HepG2 (cell line): Measurements from ENCODE around the gene SDR42E2. TPM values are rescaled to one million over a fixed set of nuclear protein-coding genes. Genes with fewer than 3 reads are reported as not detected.

Experiments
- ASH2L ChIP-seq: fragments of 300-600, 200-600 bp; sonication (generic); IDR thresholded peaks from 2 replicates; pipeline ENCODE4 v1.7.0; 2017; ENCODE audit warnings: low read depth, mild to moderate bottlenecking, moderate library complexity, mixed read lengths, low read length; ENCODE audit not compliant: insufficient read length
- BORCS8-MEF2B ChIP-seq: sonication (generic); formaldehyde crosslinking; IDR thresholded peaks from 2 replicates; pipeline ENCODE4 v1.8.0; 2022; ENCODE audit warnings: mild to moderate bottlenecking, missing genetic modification reagents
- E2F5 ChIP-seq: sonication (generic); formaldehyde crosslinking; conservative IDR thresholded peaks from 2 replicates; pipeline ENCODE4 v1.4.0; 2020; ENCODE audit warnings: missing genetic modification reagents
- EEA1 ChIP-seq: sonication (generic); formaldehyde crosslinking; IDR thresholded peaks from 2 replicates; pipeline ENCODE4 v1.5.1; 2020; ENCODE audit warnings: mild to moderate bottlenecking, missing genetic modification reagents, borderline replicate concordance
- FOXA3 ChIP-seq: IDR thresholded peaks from 2 replicates; pipeline ENCODE4 v1.6.1; 2016; ENCODE audit warnings: missing genetic modification reagents, missing compliant biosample characterization
- GATAD2A ChIP-seq: IDR thresholded peaks from 2 replicates; pipeline ENCODE4 v1.6.1; 2016
- HMGA1 ChIP-seq: sonication (generic); formaldehyde crosslinking; conservative IDR thresholded peaks from 2 replicates; pipeline ENCODE4 v1.4.0; 2020; ENCODE audit warnings: missing genetic modification reagents
- KAT2B ChIP-seq: fragments of 150-350 bp; IDR thresholded peaks from 2 replicates; pipeline ENCODE4 v1.6.1; 2014; ENCODE audit warnings: low read depth, low read length, borderline replicate concordance
- MAFF ChIP-seq: IDR thresholded peaks from 2 replicates; pipeline ENCODE4 v1.6.1; 2011; ENCODE audit warnings: low read depth, low read length, improper control_type of control experiment
- SIX1 ChIP-seq: sonication (generic); formaldehyde crosslinking; IDR thresholded peaks from 2 replicates; pipeline ENCODE4 v1.4.0; 2020; ENCODE audit warnings: missing genetic modification reagents, borderline replicate concordance
- SRSF1 ChIP-seq: fragments of 200-400 bp; formaldehyde crosslinking; optimal IDR thresholded peaks from 2 replicates; pipeline ENCODE3; 2017; ENCODE audit warnings: mild to moderate bottlenecking, low read depth, low read length, moderate library complexity
- THAP7 ChIP-seq: sonication (generic); formaldehyde crosslinking; IDR thresholded peaks from 2 replicates; pipeline ENCODE4 v1.8.1; 2023; ENCODE audit warnings: mild to moderate bottlenecking, missing genetic modification reagents
- ZBTB7A ChIP-seq: sonication (generic); formaldehyde crosslinking; IDR thresholded peaks from 2 replicates; pipeline ENCODE4 v1.8.0; 2022; ENCODE audit warnings: mild to moderate bottlenecking, missing genetic modification reagents
- ZNF510 ChIP-seq: sonication (generic); formaldehyde crosslinking; IDR thresholded peaks from 2 replicates; pipeline ENCODE4 v1.4.0; 2020; ENCODE audit warnings: low read depth, mild to moderate bottlenecking, missing genetic modification reagents
- ZNF557 ChIP-seq: sonication (generic); formaldehyde crosslinking; IDR thresholded peaks from 2 replicates; pipeline ENCODE4 v1.4.0; 2020; ENCODE audit warnings: missing genetic modification reagents
- polyA plus RNA-seq, 8 experiments: library from polyadenylated mRNA; depleted of rRNA in 3 of 8; stranded (reverse) in 7 of 8; unstranded in 1 of 8; fragments of >200 nt; fragmentation: Illumina TruSeq in 4 of 8; extraction: Trizol in 4 of 8; gene quantifications; 2 replicates each; pipeline versions ENCODE4 v1.2.1 to v1.2.3, GENCODE V29; 2011 to 2016; ENCODE audit warnings: low read depth in 4 of 8, missing spikeins in 1 of 8, mixed read lengths in 1 of 8; ENCODE audit not compliant: insufficient read depth in 1 of 8
- total RNA-seq, 5 experiments: library from RNA; depleted of rRNA; stranded (reverse); fragments of >200 nt; fragmentation: Illumina TruSeq; extraction: Trizol; gene quantifications; 2 replicates each; pipeline ENCODE4 v1.2.3, GENCODE V29; 2016; ENCODE audit warnings: low read depth in 1 of 5
- TF ChIP-seq, protein P1 (sequence below): IDR thresholded peaks from 2 replicates; pipeline ENCODE4 v1.6.1; 2012; ENCODE audit warnings: inconsistent platforms
- TF ChIP-seq, protein P2 (sequence below): sonication (generic); formaldehyde crosslinking; IDR thresholded peaks from 2 replicates; pipeline ENCODE4 v1.8.1; 2023; ENCODE audit warnings: mild to moderate bottlenecking, inconsistent platforms, moderate library complexity, missing genetic modification reagents, borderline replicate concordance
- TF ChIP-seq, protein P3 (sequence below): sonication (generic); formaldehyde crosslinking; IDR thresholded peaks from 2 replicates; pipeline ENCODE4 v1.4.0; 2020; ENCODE audit warnings: missing genetic modification reagents, borderline replicate concordance
- TF ChIP-seq, protein P4 (sequence below): sonication (generic); formaldehyde crosslinking; conservative IDR thresholded peaks from 2 replicates; pipeline ENCODE4 v1.8.0; 2022; ENCODE audit warnings: mild to moderate bottlenecking, moderate library complexity, missing genetic modification reagents

Gene SDR42E2
- total and polyA plus RNA-seq, 2 of the 13 experiments (the other 11 are each of a cell fraction or from before 2014, with no cell fraction given): 0.05 to 0.11 TPM

GRCh38 chr16:22206013-22206841 lies 43.9 kb downstream of the SDR42E2 start, which contains the start of gene EEF2K (continued):
- TF ChIP-seq THAP7 (CRISPR knock-in tag) (0 out of 2 replicates have a peak, but pooled peaks have one; percentile 91), ASH2L (peak; percentile 87), MAFF (peak; percentile 4; the same call in 1 of the 2 replicates), KAT2B (no peak), FOXA3 (CRISPR knock-in tag) (peak; percentile 94), BORCS8-MEF2B (CRISPR knock-in tag) (peak; percentile 99), SIX1 (CRISPR knock-in tag) (peak; percentile 48), ZNF510 (CRISPR knock-in tag) (peak; percentile 94), HMGA1 (CRISPR knock-in tag) (no peak), SRSF1 (peak; percentile 84), ZBTB7A (CRISPR knock-in tag) (peak; percentile 76), ZNF557 (CRISPR knock-in tag) (peak; percentile 70; the same call in 1 of the 2 replicates), E2F5 (CRISPR knock-in tag) (0 out of 2 replicates have a peak, but pooled peaks have one; percentile 46), EEA1 (CRISPR knock-in tag) (peak; percentile 96), GATAD2A (peak; percentile 94)
- TF ChIP-seq, protein P1, sequence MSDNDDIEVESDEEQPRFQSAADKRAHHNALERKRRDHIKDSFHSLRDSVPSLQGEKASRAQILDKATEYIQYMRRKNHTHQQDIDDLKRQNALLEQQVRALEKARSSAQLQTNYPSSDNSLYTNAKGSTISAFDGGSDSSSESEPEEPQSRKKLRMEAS: peak; percentile 97
- TF ChIP-seq, protein P2, sequence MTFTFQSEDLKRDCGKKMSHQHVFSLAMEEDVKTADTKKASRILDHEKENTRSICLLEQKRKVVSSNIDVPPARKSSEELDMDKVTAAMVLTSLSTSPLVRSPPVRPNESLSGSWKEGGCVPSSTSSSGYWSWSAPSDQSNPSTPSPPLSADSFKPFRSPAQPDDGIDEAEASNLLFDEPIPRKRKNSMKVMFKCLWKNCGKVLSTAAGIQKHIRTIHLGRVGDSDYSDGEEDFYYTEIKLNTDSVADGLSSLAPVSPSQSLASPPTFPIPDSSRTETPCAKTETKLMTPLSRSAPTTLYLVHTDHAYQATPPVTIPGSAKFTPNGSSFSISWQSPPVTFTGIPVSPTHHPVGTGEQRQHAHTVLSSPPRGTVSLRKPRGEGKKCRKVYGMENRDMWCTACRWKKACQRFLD: no peak
- TF ChIP-seq, protein P3, sequence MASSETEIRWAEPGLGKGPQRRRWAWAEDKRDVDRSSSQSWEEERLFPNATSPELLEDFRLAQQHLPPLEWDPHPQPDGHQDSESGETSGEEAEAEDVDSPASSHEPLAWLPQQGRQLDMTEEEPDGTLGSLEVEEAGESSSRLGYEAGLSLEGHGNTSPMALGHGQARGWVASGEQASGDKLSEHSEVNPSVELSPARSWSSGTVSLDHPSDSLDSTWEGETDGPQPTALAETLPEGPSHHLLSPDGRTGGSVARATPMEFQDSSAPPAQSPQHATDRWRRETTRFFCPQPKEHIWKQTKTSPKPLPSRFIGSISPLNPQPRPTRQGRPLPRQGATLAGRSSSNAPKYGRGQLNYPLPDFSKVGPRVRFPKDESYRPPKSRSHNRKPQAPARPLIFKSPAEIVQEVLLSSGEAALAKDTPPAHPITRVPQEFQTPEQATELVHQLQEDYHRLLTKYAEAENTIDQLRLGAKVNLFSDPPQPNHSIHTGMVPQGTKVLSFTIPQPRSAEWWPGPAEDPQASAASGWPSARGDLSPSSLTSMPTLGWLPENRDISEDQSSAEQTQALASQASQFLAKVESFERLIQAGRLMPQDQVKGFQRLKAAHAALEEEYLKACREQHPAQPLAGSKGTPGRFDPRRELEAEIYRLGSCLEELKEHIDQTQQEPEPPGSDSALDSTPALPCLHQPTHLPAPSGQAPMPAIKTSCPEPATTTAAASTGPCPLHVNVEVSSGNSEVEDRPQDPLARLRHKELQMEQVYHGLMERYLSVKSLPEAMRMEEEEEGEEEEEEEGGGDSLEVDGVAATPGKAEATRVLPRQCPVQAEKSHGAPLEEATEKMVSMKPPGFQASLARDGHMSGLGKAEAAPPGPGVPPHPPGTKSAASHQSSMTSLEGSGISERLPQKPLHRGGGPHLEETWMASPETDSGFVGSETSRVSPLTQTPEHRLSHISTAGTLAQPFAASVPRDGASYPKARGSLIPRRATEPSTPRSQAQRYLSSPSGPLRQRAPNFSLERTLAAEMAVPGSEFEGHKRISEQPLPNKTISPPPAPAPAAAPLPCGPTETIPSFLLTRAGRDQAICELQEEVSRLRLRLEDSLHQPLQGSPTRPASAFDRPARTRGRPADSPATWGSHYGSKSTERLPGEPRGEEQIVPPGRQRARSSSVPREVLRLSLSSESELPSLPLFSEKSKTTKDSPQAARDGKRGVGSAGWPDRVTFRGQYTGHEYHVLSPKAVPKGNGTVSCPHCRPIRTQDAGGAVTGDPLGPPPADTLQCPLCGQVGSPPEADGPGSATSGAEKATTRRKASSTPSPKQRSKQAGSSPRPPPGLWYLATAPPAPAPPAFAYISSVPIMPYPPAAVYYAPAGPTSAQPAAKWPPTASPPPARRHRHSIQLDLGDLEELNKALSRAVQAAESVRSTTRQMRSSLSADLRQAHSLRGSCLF (CRISPR knock-in tag): peak; percentile 68; the same call in 1 of the 2 replicates
- TF ChIP-seq, protein P4, sequence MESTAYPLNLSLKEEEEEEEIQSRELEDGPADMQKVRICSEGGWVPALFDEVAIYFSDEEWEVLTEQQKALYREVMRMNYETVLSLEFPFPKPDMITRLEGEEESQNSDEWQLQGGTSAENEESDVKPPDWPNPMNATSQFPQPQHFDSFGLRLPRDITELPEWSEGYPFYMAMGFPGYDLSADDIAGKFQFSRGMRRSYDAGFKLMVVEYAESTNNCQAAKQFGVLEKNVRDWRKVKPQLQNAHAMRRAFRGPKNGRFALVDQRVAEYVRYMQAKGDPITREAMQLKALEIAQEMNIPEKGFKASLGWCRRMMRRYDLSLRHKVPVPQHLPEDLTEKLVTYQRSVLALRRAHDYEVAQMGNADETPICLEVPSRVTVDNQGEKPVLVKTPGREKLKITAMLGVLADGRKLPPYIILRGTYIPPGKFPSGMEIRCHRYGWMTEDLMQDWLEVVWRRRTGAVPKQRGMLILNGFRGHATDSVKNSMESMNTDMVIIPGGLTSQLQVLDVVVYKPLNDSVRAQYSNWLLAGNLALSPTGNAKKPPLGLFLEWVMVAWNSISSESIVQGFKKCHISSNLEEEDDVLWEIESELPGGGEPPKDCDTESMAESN (CRISPR knock-in tag): peak; percentile 98
